Fibroblast of pulmonary artery (primary cell): ENCODE results near the gene FOXC2.

Experiments
- DNase-seq: peaks from one replicate; pipeline ENCODE4 v3.0.0-alpha.2; 2010; ENCODE audit warnings: low read depth
- H3K4me3 ChIP-seq: replicated peaks from 2 replicates; pipeline ENCODE4 v1.5.1; 2011; ENCODE audit warnings: low read depth, mild to moderate bottlenecking, control low read depth, low read length, moderate library complexity
- CTCF ChIP-seq: IDR thresholded peaks from 2 replicates; pipeline ENCODE4 v1.5.1; 2011; ENCODE audit warnings: mild to moderate bottlenecking, control low read depth, low read length, inconsistent platforms; ENCODE audit errors: missing control alignments

FOXC2 gene

DNA sequence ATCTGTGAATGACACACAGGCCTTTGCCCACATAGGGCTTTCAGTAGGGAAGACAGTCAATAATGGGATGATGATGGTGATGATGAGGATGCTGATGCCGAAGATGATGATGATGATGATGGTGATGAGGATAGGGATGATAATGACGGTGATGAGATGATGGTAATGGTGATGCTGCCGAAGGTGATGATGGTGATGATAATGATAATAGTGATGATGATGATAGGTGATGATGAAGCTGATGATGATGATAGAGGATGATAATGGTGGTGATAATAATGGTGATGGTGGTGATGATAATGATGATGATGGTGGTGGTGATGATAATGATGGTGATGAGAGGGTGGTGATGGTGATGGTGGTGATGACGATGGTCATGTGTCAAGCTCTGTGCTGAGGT is 24.6 kb downstream of the FOXC2 start:
- no peak for DNase-seq
- no peak overlapping the region for H3K4me3 ChIP-seq
- TF ChIP-seq CTCF, result no peak

GRCh38 chr16:86593913-86594620 is 27.4 kb downstream of the FOXC2 start:
- TF ChIP-seq CTCF, result no peak
- H3K4me3 ChIP-seq, result no peak overlapping the region
- no peak for DNase-seq

DNA sequence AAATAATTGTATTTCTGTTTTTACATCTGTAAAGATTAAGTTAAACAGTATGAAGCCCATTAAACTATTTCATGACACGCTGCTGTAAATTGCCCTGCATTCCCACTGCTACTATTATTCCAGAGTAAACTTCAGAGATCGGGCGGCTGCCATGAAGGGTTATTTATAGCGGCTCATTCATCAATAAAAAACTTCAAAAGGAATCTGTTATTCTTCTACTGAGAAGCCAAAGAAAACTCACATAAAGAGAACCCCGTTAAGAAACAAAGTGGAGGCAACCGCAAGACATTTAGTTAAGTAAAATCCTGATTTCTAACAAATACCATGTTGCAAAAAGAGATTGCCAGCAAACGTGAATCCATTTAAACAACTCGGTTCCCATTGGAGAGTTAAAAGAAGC is 28.1 kb downstream of the FOXC2 start:
- H3K4me3 ChIP-seq, result no peak overlapping the region
- no peak for TF ChIP-seq CTCF
- no peak for DNase-seq

DNA sequence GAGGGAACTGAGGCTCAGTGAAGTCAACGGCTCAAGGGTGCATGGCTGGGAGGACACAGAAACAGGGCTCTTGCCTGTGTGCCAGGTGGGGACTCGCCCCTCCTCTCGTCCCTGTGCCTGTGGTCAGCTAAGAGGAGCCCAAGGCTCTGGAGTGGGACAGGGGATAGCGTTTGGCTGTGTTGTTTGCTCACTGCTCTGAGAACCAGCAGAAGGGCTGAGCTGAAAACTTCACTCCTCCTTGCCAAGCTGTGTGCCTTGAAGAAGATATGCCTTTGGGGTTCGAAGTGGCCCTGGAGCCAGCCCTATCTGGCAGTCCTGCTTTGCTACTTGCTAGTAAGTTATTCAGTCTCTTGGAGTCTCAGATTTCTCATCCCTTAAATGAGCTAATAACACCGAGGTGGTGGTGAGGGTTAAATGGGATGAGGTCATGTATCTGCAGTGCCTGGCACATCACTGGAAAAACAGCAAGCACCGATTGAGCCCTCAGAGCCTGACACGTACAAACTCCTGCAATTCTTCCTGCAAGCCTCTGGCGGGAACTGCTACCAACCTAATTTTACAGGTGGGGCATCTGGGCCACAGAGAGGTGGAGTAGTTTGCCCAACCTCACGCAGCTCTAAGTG is 29.5 kb downstream of the FOXC2 start:
- TF ChIP-seq CTCF, result no peak
- H3K4me3 ChIP-seq, result no peak overlapping the region
- DNase-seq, result no peak

- DNase-seq, result no peak
- no peak for TF ChIP-seq CTCF
- no peak overlapping the region for H3K4me3 ChIP-seq
Observed at GRCh38 chr16:86597126-86597879, 30.7 kb downstream of the FOXC2 start.

GRCh38 chr16:86597880-86598606 is 31.4 kb downstream of the FOXC2 start:
- no peak for DNase-seq
- no peak for TF ChIP-seq CTCF
- H3K4me3 ChIP-seq, result no peak overlapping the region
